Lung (tissue), 12 donors: ENCODE results near the gene PARP11. TPM values are rescaled to one million over a fixed set of nuclear protein-coding genes. Genes with fewer than 3 reads are reported as not detected.

Experiments
- ATAC-seq: fragments of 200-7000 bp; cut with Tn5 transposase; one replicate; pipeline ENCODE4 v1.9.1; 2020; ENCODE audit warnings: moderate number of reproducible peaks; ENCODE audit not compliant: insufficient read depth, low FRiP score
- DNase-seq, 3 donors: peaks; one replicate each; pipeline ENCODE4 v3.0.0-alpha.2; 2013 to 2017
- H3K27ac ChIP-seq, 2 donors: one replicate each; pipeline ENCODE4 v1.5.1; 2013; ENCODE audit warnings: mild to moderate bottlenecking in 2 of 2, moderate library complexity in 2 of 2, control low read depth in 1 of 2, inconsistent platforms in 1 of 2, low read depth in 1 of 2, low read length in 1 of 2
- H3K27me3 ChIP-seq, 3 donors: one replicate each; pipeline ENCODE4 v1.5.1; 2013; ENCODE audit warnings: low read length in 2 of 3; ENCODE audit not compliant: control insufficient read depth in 3 of 3, insufficient read depth in 3 of 3
- H3K36me3 ChIP-seq, 4 donors: one replicate each; pipeline ENCODE4 v1.5.1; 2013; ENCODE audit warnings: low read length in 4 of 4, mild to moderate bottlenecking in 1 of 4, moderate library complexity in 1 of 4; ENCODE audit not compliant: control insufficient read depth in 4 of 4, insufficient read depth in 4 of 4
- H3K4me1 ChIP-seq, 5 donors: one replicate each; pipeline ENCODE4 v1.5.1; 2013; ENCODE audit warnings: low read length in 5 of 5, mild to moderate bottlenecking in 2 of 5, moderate library complexity in 1 of 5; ENCODE audit not compliant: control insufficient read depth in 5 of 5, insufficient read depth in 5 of 5
- H3K4me3 ChIP-seq: one replicate; pipeline ENCODE4 v1.5.1; 2013; ENCODE audit warnings: mild to moderate bottlenecking, control low read depth, moderate library complexity
- H3K9ac ChIP-seq, 2 donors: one replicate each; pipeline ENCODE4 v1.5.1; 2013; ENCODE audit warnings: low read length in 2 of 2, control low read depth in 1 of 2; ENCODE audit not compliant: insufficient read depth in 1 of 2
- H3K9me3 ChIP-seq, 4 donors: one replicate each; pipeline ENCODE4 v1.5.1; 2013; ENCODE audit warnings: low read length in 3 of 4, mild to moderate bottlenecking in 1 of 4, moderate library complexity in 1 of 4; ENCODE audit not compliant: control insufficient read depth in 4 of 4, insufficient read depth in 3 of 4
- CTCF ChIP-seq: IDR thresholded peaks from 2 replicates; pipeline ENCODE4 v1.5.1; 2012; ENCODE audit warnings: mild to moderate bottlenecking; ENCODE audit errors: control extremely low read depth, extremely low read depth
- whole genome bisulfite sequencing, 2 donors: extraction: QIAGEN DNeasy Blood & Tissue Kit; methylation state at CpG; one replicate each; pipeline ENCODE4 v1.1.7; 2013; 5-methylcytosine and 5-hydroxymethylcytosine counted together
- polyA plus RNA-seq, 2 donors: library from polyadenylated mRNA; stranded (reverse); fragments of 200-250 nt; gene quantifications; one replicate each; pipeline ENCODE4 v1.2.1, GENCODE V29; 2013
- total RNA-seq, 2 donors: library from RNA; depleted of rRNA in 1 of 2; stranded (reverse); fragments of >200 nt in 1 of 2; gene quantifications; one replicate each; pipeline ENCODE4 v1.2.1, GENCODE V29; 2014 to 2021
- donor health status: control.
- donor health status: control.
- donor health status: Bipolar disorder and iron deficiency.
- donor health status: healthy.
- donor health status: DM: yes; HTN: yes; CAD: no.

The PARP11 gene
- total and polyA plus RNA-seq, 4 donors, result 2.7 to 12.8 (median 8.1) TPM

- WGBS, 2 donors, result 57 to 84% methylated on average over 5 of the region's 5 CpGs
- H3K4me1 ChIP-seq, result no peaks in the 10 kb centered on the region
- H3K36me3 ChIP-seq, result peaks cover 0 to 2% (median 0%) of the 10 kb centered on the region in 4 donors
- no peak overlapping the region for H3K27ac ChIP-seq
- H3K9ac ChIP-seq, result no peak overlapping the region
- DNase-seq, result peak in 2 of 3 donors; percentile 15 to 26
- H3K27me3 ChIP-seq, result no peaks in the 10 kb centered on the region
- H3K9me3 ChIP-seq, result no peaks in the 10 kb centered on the region
- no peak overlapping the region for H3K4me3 ChIP-seq
- TF ChIP-seq CTCF, result no peak
- no peak for ATAC-seq
Measured at GRCh38 chr12:3795492-3796133, 77.6 kb downstream of the PARP11 start.

GRCh38 chr12:3795066-3795465, 78.1 kb downstream of the PARP11 start:
- no peak for TF ChIP-seq CTCF
- Histone ChIP-seq H3K4me1 (no peaks in the 10 kb centered on the region), H3K27ac (no peak overlapping the region), H3K9ac (no peak overlapping the region), H3K27me3 (no peaks in the 10 kb centered on the region), H3K4me3 (no peak overlapping the region), H3K9me3 (no peaks in the 10 kb centered on the region), H3K36me3 (peaks cover 0 to 2% (median 0%) of the 10 kb centered on the region in 4 donors)
- ATAC-seq (no peak), DNase-seq (no peak)
- 43 to 60% methylated on average over 2 of the region's 2 CpGs for WGBS, 2 donors

GRCh38 chr12:3792623-3793288, 80.4 kb downstream of the PARP11 start:
- no peaks in the 10 kb centered on the region for H3K9me3 ChIP-seq
- no peaks in the 10 kb centered on the region for H3K4me1 ChIP-seq
- no peak overlapping the region for H3K27ac ChIP-seq
- TF ChIP-seq CTCF, result no peak
- no peak overlapping the region for H3K9ac ChIP-seq
- H3K36me3 ChIP-seq, result no peaks in the 10 kb centered on the region
- ATAC-seq (no peak), DNase-seq (no peak)
- 88 to 93% methylated on average over 10 of the region's 10 CpGs for WGBS, 2 donors
- H3K4me3 ChIP-seq, result no peak overlapping the region
- H3K27me3 ChIP-seq, result no peaks in the 10 kb centered on the region
